Measurements from ENCODE around the gene TAOK1.
"Not testable (repeated sequence)": the region's sequence is repeated elsewhere in the genome, so short reads cannot be mapped to it uniquely, and the experiment has no call there.

Gene TAOK1

DNA sequence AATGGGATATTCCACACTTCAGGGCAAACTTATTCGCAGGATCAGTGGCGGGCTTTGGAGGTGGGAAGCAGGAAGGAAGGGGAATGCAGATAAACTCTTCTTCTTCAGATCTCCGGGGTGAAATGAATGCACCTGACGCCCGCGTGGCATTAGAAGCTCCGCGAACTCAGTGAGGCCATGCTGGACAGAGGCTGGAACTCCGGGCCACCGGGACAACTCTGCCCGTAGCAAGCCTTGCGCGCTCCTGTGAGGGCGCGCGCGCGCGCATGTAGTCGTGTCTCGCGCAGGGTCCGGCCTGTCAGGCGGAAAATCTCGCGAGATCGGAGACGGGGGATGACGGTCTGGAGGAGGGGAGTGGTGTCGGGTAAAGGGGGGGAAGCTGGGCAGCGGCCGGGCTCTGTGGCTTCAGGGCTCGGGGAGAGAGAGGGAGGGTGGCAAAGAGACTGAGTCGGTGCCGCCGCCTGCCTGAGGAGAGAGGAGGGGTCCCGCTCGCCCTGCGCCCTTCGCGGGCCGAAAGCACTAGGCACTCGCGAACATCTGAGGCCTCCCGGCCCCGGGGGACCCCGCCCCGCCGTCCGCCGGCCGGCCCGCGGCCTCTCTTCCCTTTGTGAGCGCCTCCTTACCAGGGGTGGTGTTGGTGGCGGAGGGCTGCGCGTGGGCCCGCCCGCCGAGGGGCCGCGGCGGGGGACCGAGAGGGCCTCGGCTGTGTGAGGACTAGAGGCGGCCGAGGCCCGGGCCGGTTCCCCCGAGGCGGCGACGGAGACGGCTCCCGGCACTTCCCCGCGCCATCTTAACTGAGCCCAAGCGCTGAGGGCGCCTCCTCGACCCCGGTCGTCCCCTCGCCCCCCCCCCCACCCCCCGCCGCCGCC, at the start of gene TAOK1:
Gene TAOK1, plus strand, starts transcription at position 382 of the 869 bp plus-strand sequence. CDS start 61,186 bp downstream, outside the sequence.
- peak; percentile 98 for DNase-seq (ENCODE audit: low read depth in 2 of 2)

DNA sequence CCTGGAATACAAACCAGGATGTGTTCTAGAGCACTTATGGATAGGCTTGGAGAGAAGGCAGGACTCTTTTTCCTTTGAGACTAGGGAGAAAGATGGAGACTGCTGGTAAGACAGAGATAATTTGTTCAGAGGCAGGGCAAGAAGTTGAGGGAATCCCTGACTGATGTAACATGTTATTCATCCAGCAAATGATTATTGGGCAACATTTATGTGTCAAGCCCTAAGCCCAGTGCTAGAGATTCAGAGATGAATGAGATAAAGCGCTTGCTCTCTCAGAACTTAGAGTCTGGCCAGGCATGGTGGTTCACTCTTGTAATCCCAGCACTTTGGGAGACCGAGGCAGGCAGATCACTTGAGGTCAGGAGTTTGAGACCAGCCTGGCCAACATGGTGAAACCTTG, 48.4 kb upstream of the TAOK1 start:
- no peak for DNase-seq (ENCODE audit: low read depth in 2 of 2)

DNA sequence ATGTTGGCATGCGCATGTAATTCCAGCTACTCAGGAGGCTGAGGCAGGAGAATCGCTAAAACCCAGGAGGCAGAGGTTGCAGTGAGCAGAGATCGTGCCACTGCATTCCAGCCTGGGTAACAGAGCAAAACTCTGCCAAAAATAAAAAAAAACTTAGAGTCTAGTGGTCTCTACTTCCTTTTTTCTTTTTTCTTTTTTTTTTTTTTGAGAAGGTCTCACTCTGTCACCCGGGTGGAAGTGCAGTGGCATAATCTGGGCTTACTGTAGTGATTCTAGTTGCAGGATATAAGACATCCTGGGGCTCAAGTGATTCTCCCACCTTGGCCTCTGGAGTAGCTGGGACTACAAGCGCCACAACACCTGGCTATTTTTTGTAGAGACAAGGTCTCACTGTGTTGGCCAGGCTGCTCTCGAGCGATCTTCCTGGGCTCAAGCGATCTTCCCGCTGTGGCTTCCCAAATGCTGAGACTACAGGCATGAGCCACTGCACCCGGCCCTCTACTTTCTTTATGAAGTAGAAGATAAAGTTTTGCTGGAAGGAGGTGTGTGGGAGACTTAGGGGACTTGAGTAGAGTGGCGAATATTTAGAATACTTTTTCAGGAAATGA, 47.9 kb upstream of the TAOK1 start:
- DNase-seq (ENCODE audit: low read depth in 2 of 2), result no peak

DNA sequence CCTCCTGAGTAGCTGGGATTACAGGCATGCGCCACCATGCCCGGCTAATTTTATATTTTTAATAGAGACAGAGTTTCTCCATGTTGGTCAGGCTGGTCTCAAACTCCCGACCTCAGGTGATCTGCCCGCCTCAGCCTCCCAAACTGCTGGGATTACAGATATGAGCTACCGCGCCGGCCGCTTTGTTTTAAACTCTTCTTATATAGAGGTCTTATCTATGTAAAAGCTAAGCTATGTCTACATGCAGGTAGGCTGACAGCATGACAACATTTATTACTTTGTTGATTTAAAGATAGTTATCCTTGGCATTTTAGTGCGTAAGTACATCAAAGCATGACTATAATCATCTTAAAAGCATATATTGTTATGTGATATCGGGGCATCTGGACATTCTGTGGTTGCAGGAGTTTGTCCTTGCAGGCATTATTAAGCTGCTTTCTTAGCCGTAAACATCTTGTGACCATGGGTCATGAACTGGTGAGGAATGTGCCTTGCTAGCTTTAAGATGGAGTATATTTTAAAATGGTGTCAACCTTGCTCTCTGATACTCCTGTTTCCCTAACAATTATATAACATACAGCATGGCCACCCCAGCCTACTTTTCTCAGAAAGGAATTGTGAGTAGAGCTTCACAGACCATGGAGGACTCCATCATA, 45.8 kb upstream of the TAOK1 start:
- DNase-seq (ENCODE audit: low read depth in 2 of 2), result no peak

DNA sequence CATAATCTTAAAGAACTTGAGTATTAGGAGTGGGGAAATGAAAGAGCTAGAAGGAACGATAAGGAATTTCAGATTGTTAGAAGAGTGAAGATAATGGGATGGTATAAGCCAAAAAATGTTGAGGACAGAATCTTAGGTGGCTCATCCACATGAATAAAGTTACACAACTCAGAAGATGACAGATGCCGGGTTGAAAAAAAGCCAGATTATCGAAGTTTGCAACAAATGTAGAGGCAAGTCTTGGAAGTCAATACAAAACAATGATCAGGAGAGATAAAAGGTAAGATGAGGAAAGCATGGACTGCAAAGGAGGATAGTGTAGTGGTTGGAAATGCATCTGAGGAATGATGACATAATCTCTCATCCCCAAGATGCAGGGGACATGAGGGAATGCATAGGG, 45.1 kb upstream of the TAOK1 start:
- DNase-seq (ENCODE audit: low read depth in 2 of 2), result no peak

DNA sequence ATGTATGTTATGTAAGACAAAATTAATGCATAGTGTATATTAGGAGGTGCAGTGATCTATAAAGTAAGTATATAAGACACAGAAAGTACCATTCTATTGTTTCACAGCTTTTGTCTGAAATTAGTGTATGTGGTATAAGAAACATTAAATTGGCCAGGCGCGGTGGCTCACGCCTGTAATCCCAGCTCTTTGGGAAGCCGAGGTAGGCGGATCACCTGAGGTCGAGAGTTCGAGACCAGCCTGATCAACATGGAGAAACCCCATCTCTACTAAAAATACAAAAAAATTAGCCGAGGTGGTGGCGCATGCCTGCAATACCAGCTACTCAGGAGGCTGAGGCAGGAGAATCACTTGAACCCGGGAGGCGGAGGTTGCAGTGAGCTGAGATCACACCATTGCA, 44.7 kb upstream of the TAOK1 start:
- not testable (repeated sequence) for DNase-seq (ENCODE audit: low read depth in 2 of 2)

DNA sequence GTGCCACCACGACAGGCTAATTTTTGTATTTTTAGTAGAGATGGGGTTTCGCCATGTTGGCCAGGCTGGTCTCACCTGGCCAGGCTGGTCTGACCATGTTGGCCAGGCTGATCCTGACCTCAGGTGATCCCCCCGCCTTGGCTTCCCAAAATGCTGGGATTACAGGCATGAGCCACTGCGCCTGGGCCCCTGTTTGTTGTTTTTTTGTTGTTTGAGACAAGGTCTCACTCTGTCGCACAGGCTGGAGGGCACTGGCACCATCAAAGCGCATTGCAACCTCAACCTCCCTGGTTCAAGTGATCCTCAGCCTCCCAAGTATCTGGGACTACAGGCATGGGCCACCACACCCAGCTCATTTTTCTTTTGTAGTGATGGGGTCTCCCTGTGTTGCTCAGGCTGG, 43.7 kb upstream of the TAOK1 start:
- DNase-seq (ENCODE audit: low read depth in 2 of 2), result no peak

DNA sequence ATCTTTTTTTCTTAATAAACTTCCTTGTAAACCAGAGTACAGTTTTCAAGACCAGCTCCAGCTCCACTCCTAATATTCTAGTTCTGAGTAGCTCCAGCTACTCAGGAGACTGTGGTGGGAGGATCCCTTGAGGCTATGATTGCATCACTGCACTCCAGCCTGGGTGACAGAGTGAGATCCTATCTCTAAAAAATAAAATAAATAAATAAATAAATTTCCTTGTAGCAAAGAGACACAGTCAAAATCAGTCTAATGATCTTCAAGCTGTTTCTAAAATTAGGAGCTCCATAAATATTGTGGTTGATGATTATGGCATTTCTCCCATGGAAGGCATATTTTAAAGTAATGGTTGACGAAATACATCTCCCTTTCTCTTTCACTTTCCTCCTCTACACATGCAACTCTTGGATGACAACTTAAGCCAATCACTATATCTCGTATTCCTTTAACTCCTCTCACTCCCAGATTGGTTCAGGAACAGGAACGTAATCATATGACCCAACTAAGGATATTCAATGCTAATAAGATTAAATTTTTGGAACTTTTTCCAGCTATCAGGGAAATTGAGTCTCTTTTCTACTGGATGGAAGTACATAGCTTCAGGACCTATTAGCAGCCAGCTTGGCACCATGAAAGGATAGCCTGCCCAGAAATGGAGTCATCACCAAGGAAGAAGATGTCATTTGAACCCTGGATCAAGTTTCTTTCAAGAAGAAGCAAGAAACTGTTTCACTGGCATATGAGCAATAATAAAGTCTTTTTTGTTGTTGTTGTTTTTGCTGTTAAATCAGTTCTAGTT, 42.1 kb upstream of the TAOK1 start:
- DNase-seq (ENCODE audit: low read depth in 2 of 2), result no peak

DNA sequence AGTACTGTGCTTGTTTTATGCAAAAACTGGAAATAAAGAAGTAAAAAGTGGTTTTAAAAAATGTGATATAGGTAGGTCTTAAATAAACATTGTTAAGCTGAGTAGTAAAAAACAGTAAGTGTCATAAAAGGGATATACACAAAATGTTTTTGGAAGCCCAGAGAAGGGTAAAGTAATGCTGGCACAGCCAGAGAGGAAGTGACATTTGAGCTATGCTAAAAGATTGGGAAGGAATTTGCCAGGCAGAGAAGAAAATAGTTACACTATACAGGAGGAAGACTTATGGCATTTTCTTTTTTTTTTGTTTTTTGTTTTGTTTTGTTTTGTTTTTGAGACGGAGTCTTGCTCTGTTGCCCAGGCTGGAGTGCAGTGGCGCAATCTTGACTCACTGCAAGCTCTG, 40.8 kb upstream of the TAOK1 start:
- DNase-seq (ENCODE audit: low read depth in 2 of 2), result no peak

DNA sequence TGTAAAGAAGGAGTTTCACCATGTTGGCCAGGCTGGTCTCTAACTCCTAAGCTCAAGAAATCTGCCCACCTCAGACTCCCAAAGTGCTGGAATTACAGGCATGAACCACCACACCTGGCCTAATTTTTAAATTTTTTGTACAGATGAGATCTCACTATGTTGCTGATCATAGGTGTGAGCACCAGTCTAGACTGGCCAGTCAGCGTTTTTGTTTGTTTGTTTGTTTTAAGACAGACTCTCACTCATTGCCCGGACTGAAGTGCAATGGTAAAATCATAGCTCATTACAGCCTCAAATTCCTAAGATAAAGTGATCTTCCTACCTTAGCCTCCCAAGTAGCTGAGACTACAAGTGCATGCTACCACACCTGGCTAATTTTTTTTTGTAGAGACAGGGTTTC, 38.0 kb upstream of the TAOK1 start:
- DNase-seq (ENCODE audit: low read depth in 2 of 2), result no peak

DNA sequence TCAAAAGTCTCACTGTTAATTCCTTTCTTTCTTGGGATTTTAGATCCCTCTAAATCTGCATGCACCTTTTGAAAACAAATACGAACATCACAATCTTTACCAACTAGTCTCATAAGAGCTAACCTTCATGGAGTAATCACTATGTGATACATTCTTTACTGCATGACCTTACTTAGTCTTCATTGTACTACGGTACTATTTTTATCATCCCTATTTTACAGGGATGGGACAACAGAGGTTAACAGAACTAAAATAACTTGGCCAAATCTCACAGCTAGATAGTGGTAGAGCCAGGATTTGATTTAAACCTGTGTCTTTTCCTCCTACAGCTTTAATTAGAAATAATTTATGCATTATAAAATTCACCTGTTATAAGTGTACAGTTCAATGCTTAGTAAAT, 32.9 kb upstream of the TAOK1 start:
- DNase-seq (ENCODE audit: low read depth in 2 of 2), result no peak

DNA sequence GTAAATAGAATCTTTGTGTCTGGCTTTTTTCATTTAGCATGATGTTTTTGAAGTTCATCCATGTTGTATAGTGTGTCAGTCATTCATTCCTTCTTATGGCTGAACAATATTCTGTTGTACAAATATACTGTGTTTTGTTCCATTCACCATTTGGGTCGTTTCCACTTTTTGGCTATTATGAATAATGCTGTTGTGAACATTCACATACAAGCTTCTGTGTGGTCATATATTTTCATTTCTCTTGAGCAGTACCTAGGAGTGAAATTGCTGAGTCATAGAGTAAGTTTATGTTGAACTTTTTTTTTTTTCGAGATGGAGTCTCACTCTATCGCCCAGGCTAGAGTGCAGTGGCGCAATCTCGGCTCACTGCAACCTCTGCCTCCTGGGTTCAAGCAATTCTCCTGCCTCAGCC, 32.3 kb upstream of the TAOK1 start:
- DNase-seq (ENCODE audit: low read depth in 2 of 2), result no peak

DNA sequence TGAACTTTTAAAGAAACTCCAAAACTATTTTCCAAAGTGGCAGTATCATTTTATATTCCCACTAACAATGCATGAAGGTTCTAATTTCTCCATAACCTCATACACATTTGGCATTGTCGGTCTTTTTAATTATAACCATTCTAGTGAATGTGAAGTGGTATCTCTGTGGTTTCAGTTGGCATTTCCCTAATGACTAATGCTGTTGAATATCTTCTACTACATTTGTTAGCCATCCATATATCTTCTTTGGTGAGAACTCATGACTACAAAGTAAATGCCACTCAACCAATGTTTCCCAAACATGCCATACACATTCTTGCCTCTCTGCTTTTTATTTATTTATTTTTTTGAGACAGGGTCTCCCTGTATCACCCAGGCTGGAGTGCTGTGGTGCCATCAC, 31.7 kb upstream of the TAOK1 start:
- no peak for DNase-seq (ENCODE audit: low read depth in 2 of 2)

DNA sequence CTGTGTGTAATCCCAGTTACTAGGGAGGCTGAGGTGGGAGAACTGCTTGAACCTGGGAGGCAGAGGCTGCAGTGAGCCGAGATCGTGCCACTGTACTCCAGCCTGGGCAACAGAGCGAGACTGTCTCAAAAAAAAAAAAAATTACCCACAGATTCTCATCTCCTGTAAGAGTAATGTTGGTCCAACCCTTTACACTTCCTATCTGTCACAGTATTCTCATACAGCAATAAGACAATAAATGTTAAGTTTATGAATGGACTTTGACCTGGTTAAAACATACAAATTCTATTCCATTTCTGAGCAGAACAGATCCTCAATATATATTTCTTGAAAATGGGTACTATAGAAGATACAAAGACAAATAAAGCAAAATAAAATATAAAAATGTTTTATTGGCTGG, 30.4 kb upstream of the TAOK1 start:
- DNase-seq (ENCODE audit: low read depth in 2 of 2), result no peak

DNA sequence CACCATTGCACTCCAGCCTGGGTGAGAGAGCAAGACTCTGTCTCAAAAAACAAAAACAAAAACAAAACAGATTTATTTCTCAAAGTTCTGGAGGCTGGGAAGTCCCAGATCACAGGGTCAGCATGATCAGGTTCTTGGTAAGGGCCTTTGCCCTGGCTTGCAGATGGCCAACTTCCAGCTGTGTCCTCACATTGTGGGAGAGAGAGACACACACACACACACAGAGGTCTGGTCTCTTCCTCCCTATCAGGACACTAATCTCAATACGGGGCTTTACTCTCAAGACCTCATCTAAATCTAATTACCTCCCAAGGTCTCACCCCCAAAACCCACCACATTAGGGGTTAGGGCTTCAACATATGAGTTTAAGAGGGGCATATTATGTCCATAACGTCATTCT, 26.4 kb upstream of the TAOK1 start:
- no peak for DNase-seq (ENCODE audit: low read depth in 2 of 2)

DNA sequence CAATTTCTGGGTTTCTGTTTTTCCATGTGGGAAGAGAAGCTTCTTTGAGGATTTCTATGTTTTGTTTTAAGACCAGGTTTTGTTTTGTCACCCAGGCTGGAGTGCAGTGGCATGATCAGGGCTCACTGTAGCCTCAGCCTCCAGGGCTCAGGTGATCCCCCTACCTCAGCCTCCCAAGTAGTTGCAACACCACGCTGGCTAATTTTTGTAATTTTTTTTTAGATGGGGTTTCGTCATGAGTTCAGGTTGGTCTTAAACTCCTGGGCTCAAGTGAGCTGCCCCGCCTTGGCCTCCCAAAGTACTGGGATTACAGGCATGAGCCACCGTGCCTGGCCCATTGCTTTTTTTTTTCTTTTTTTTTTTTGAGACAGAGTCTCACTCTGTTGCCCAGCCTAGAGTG, 25.5 kb upstream of the TAOK1 start:
- DNase-seq (ENCODE audit: low read depth in 2 of 2), result no peak

DNA sequence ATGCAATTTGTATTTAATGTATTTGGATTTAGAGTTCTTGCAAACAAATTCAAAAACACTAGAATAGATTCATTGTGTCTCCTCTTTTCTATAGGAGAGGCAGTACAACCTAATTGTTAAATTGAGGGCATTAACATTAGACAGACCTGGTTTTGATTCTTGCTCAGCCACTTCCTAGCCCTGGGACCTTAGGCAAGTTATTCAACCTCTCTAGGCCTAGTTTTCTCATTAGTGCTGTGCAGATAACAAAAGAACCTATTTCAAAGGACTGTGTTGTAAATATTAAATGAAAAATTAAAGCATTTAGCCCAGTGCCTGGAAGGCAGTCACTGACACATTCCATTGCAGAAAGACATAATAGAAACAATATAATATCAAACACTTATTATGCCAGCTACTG, 22.0 kb upstream of the TAOK1 start:
- no peak for DNase-seq (ENCODE audit: low read depth in 2 of 2)

DNA sequence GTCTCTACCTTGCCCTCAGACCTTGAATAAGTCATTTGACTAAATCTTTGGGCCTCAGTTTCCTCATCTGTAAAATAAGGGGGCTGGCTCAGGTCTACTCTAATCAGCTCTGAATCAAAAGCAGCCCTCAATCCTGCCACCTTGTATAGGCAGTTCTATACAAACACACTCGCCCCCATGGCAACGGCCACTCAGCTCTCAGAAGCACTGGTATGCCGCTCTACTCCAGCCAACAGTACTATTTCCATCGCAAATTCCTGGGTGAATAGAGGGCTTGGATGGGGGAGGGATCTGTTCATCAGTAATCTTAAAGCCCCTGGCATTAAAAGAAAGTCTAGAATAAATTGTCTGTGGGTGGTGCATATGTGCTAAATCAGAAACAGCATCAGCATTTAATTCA, 21.2 kb upstream of the TAOK1 start:
- DNase-seq (ENCODE audit: low read depth in 2 of 2), result no peak

DNA sequence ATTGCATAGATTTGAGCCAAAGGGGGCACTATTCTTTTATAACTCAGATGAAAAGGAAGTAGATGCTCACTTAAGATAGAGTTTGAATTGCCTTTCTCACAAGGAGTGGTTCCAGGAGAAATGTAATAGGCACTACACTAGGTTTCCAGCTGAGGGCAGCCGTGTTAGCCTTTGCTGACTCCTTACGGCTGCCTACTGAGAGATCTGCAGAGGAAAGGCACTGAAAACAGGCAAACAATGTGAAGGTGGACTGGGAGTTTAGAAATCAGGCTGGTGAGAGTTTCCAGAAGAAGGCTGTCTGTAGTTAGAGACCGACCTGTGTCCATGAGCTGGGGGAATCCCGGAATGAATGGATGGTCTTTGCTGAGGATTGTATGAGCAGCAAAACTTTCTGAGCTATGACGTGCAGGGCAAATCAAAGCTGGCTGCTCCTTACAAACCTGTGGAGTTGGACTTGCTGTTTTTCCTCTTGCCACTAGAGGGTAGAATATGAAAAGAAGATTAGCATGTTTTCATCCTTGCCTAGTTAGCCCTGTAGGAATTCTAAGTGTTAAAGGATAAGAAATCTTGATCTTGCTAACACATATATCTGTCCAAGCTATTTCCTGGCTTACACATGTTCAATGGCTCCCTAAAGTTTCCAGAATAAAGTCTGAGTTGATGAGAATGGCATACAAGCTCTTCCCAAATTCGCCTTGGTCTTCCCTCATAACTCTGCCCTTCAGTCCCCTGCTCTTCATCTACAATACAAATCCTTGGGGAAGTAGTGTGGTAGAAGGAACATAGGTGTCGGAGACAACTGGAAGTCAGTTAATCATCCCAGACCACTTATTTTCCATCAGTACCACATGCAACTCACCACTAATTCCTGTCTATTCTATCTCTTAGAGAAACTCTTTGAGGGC, 20.1 kb upstream of the TAOK1 start:
- DNase-seq (ENCODE audit: low read depth in 2 of 2), result peak in 1 of 2 donors; percentile 18

DNA sequence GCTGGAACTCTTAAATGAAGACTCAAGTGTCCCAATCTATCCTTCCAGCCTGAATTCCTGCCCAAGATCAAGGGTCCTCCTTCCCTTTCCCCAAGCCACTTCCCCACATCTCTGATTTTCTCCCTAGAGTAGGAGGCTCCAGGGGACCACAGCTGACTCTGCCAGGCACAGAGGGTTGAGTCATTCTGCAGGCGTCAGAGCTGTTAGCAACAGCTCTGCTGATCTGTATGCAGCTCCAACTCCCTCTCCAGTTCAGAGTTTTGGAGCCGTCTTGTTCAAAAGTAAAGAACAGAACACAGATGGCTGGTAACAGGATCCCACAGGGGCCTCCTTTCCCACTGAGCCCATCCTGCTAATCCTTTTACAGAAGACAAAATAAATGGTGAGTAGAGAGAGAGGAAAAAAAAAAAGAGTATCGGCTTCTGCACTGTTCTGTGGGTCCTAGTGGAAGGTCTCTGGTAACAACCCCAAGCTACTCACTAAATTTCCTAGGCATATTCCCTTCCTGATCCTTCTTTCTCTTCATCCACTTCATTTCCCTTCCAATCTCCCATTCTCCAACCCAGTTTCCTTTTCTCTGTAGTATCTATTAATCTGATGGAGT, 13.4 kb upstream of the TAOK1 start:
- no peak for DNase-seq (ENCODE audit: low read depth in 2 of 2)

DNA sequence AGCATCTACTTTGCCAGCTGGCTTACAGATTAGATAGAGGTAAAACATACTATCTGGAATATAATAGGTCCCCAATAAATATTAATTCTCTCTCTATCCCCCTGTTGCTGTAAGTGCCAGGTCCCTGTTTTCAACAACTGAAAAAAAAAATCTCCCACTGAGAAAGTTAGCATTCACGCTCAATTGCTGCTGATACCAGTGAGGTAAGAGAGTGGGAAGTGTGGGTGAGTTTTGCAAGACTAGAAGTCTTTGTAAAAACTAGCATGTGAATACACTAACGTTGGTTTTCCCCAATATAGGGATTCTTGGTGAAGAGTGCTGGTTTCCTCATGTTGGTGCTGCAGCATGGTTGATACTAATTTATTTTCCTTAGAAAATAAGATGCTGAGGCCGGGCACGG, 11.7 kb upstream of the TAOK1 start:
- DNase-seq (ENCODE audit: low read depth in 2 of 2), result no peak

Data from activated CD4-positive, alpha-beta T cell treated with anti-CD3 and anti-CD28 coated beads for 24 hours (primary cell).